B cell (primary cell): ENCODE results near the gene SRBD1. TPM values are rescaled to one million over a fixed set of nuclear protein-coding genes. Genes with fewer than 3 reads are reported as not detected.

Experiments used
- ATAC-seq: fragments of 200-7000 bp; cut with Tn5 transposase; one replicate; pipeline ENCODE4 v1.10.0; 2021; ENCODE audit warnings: low read depth, mild to moderate bottlenecking, moderate number of reproducible peaks, moderate library complexity
- CTCF ChIA-PET: fragments of 350-600 bp; sonication (Branson Sonifier 250); formaldehyde crosslinking; loops from one replicate; lab custom pipeline; 2021; ENCODE audit warnings: antibody characterized with exemption, inconsistent platforms; lab: Charles Lee
- POLR2A ChIA-PET: fragments of 350-600 bp; sonication (Branson Sonifier 250); formaldehyde crosslinking; loops from one replicate; lab custom pipeline; 2021; ENCODE audit warnings: antibody characterized with exemption; lab: Charles Lee
- DNase-seq: peaks from one replicate; pipeline ENCODE4 v3.0.0; 2013
- H2AFZ ChIP-seq: 2 replicates; pipeline ENCODE4 v1.6.1; 2012; ENCODE audit warnings: mild to moderate bottlenecking, low read depth, low read length; ENCODE audit not compliant: insufficient read depth, poor library complexity, severe bottlenecking
- H3K27ac ChIP-seq, 2 donors: 1 replicate in 1 of 2; 2 replicates in 1 of 2; pipeline ENCODE4 v1.5.1; 2012 to 2013; ENCODE audit warnings: low read length in 2 of 2, mild to moderate bottlenecking in 2 of 2, moderate library complexity in 1 of 2
- H3K27me3 ChIP-seq, 4 experiments: fragments of 200-600 bp in 1 of 4; sonication (generic) in 1 of 4; replicated peaks in 1 of 4; 1 replicate in 2 of 4; 2 replicates in 2 of 4; pipeline versions ENCODE4 v1.6.1 to v1.7.0; 2013 to 2016; ENCODE audit warnings: low read length in 3 of 4, mild to moderate bottlenecking in 2 of 4, mixed read lengths in 1 of 4, moderate library complexity in 1 of 4; ENCODE audit not compliant: insufficient read depth in 4 of 4, control insufficient read depth in 3 of 4; ENCODE audit errors: control extremely low read depth in 1 of 4
- H3K36me3 ChIP-seq, 2 experiments: replicated peaks in 1 of 2; 1 replicate in 1 of 2; 2 replicates in 1 of 2; pipeline versions ENCODE4 v1.6.1 to v1.7.1; 2013; ENCODE audit warnings: low read length in 1 of 2; ENCODE audit not compliant: insufficient read depth in 2 of 2, control insufficient read depth in 1 of 2; ENCODE audit errors: control extremely low read depth in 1 of 2, extremely low read depth in 1 of 2
- H3K4me1 ChIP-seq, 2 donors: fragments of 200-600 bp in 1 of 2; sonication (generic) in 1 of 2; 1 replicate in 1 of 2; 2 replicates in 1 of 2; pipeline versions ENCODE4 v1.5.1 to v1.6.1; 2013 to 2017; ENCODE audit warnings: low read length in 2 of 2; ENCODE audit not compliant: control insufficient read depth in 2 of 2, insufficient read depth in 2 of 2
- H3K4me2 ChIP-seq: replicated peaks from 2 replicates; pipeline ENCODE3; 2012; ENCODE audit warnings: mild to moderate bottlenecking, low read depth, low read length; ENCODE audit not compliant: poor library complexity, severe bottlenecking
- H3K4me3 ChIP-seq, 5 experiments: fragments of 200-600 bp in 1 of 5; sonication (generic) in 1 of 5; 1 replicate in 3 of 5; 2 replicates in 2 of 5; pipeline versions ENCODE4 v1.5.1 to v1.7.0; 2011 to 2016; ENCODE audit warnings: low read length in 4 of 5, mild to moderate bottlenecking in 4 of 5, low read depth in 2 of 5, control low read depth in 1 of 5, moderate library complexity in 1 of 5; ENCODE audit not compliant: insufficient read depth in 1 of 5; ENCODE audit errors: control extremely low read depth in 1 of 5, extremely low read depth in 1 of 5
- H3K79me2 ChIP-seq: fragments of 200-600 bp; sonication (generic); one replicate; pipeline ENCODE4 v1.6.0; 2016; ENCODE audit warnings: low read length; ENCODE audit not compliant: control insufficient read depth, insufficient read depth
- H3K9ac ChIP-seq: fragments of 200-600 bp; sonication (generic); 2 replicates; pipeline ENCODE4 v1.6.1; 2017; ENCODE audit warnings: mild to moderate bottlenecking, low read length, moderate library complexity
- H3K9me3 ChIP-seq, 3 donors: one replicate each; pipeline versions ENCODE4 v1.6.1 to v1.7.1; 2013; ENCODE audit warnings: low read length in 2 of 3; ENCODE audit not compliant: control insufficient read depth in 2 of 3, insufficient read depth in 1 of 3; ENCODE audit errors: control extremely low read depth in 1 of 3
- H4K20me1 ChIP-seq: 2 replicates; pipeline ENCODE4 v1.6.0; 2012; ENCODE audit warnings: mild to moderate bottlenecking, low read length; ENCODE audit not compliant: insufficient read depth, control insufficient read depth, poor library complexity, severe bottlenecking
- H3K27ac Mint-ChIP-seq: one replicate; pipeline ENCODE4 v1.8.0; 2021; ENCODE audit warnings: mixed read lengths
- H3K27me3 Mint-ChIP-seq: one replicate; pipeline ENCODE4 v1.8.0; 2021; ENCODE audit warnings: mixed read lengths
- H3K4me1 Mint-ChIP-seq: one replicate; pipeline ENCODE4 v1.8.0; 2021; ENCODE audit warnings: mixed read lengths
- H3K4me3 Mint-ChIP-seq: one replicate; pipeline ENCODE4 v1.8.0; 2021; ENCODE audit warnings: mixed read lengths
- H3K9me3 Mint-ChIP-seq: one replicate; pipeline ENCODE4 v1.8.0; 2022; ENCODE audit warnings: mixed read lengths; ENCODE audit not compliant: insufficient read depth
- EZH2 ChIP-seq: IDR thresholded peaks from 2 replicates; pipeline ENCODE4 v1.6.1; 2012; ENCODE audit warnings: borderline replicate concordance, low read depth, mild to moderate bottlenecking, moderate library complexity, low read length; ENCODE audit not compliant: insufficient read depth, poor library complexity, severe bottlenecking
- WGBS: methylation state at CpG from one replicate; pipeline ENCODE4 v1.1.5; 2013; ENCODE audit warnings: missing lambda C conversion rate; ENCODE audit not compliant: insufficient coverage; 5-methylcytosine and 5-hydroxymethylcytosine counted together
- intact Hi-C: fragments of 100-400 bp; cut with micrococcal nuclease; formaldehyde crosslinking; loops from one replicate; pipeline ENCODE4 v1.10.0; 2022
- polyA plus RNA-seq: library from polyadenylated mRNA; depleted of rRNA; stranded (reverse); fragments of >200 nt; gene quantifications from 2 replicates; pipeline ENCODE4 v1.2.3, GENCODE V29; 2012
- total RNA-seq, 2 donors: library from RNA; stranded (reverse); fragments of 120-200 nt in 1 of 2; gene quantifications; 1 replicate in 1 of 2; 2 replicates in 1 of 2; pipeline versions ENCODE4 v1.2.3 to v1.2.4, GENCODE V29; 2013 to 2022
- TF ChIP-seq, protein P1 (sequence below): fragments of 200-600 bp; IDR thresholded peaks from one replicate; pipeline ENCODE4 v1.8.0; 2022; ENCODE audit warnings: antibody characterized with exemption, mild to moderate bottlenecking

Gene SRBD1
- total and polyA plus RNA-seq, 2 donors (not counting 1 experiment from before 2014, with no cell fraction given), result 6.2 to 27.1 TPM

DNA sequence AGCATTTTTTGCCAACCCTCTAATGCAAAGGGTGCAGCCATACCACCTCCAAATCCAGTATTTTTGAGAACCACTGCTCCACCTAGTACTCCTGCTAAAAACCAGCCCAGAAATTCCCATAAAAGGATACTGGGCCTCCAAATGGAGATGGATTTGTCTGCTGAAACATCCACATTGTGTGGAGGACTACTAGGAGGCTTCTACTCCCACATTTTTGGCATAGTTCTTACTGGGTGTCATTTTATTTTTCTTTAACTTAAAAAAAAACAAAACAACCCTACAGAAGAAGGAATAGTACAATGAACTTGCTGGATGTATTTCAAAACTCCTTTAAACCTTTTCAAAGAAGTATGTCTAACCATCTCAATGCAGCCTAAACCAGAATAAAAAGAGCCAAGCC lies 219.2 kb downstream of the SRBD1 start:
- no peaks in the 10 kb centered on the region for H3K79me2 ChIP-seq
- H3K27ac ChIP-seq, result no peak overlapping the region
- no peaks in the 10 kb centered on the region for H3K4me1 ChIP-seq
- H3K27me3 Mint-ChIP-seq, result no peaks in the 10 kb centered on the region
- ChIA-PET POLR2A (no interaction called here), CTCF (no interaction called here)
- H2AFZ ChIP-seq, result no peak overlapping the region
- no peak overlapping the region for H3K27ac Mint-ChIP-seq
- no peak overlapping the region for H3K4me2 ChIP-seq
- H4K20me1 ChIP-seq, result no peaks in the 10 kb centered on the region
- H3K27me3 ChIP-seq, result no peaks in the 10 kb centered on the region
- no peaks in the 10 kb centered on the region for H3K9me3 ChIP-seq
- H3K36me3 ChIP-seq, result peaks cover 10 to 14% of the 10 kb centered on the region in 2 experiments
- H3K4me3 ChIP-seq, result no peak overlapping the region
- intact Hi-C loops, result loop anchor here (10.0 kb wide), 1 partner anchor 1273 kb away; no protein-coding TSS in a partner anchor
- H3K9me3 Mint-ChIP-seq, result no peaks in the 10 kb centered on the region
- no peak for ATAC-seq
- no peak overlapping the region for H3K9ac ChIP-seq
- TF ChIP-seq, protein P1, sequence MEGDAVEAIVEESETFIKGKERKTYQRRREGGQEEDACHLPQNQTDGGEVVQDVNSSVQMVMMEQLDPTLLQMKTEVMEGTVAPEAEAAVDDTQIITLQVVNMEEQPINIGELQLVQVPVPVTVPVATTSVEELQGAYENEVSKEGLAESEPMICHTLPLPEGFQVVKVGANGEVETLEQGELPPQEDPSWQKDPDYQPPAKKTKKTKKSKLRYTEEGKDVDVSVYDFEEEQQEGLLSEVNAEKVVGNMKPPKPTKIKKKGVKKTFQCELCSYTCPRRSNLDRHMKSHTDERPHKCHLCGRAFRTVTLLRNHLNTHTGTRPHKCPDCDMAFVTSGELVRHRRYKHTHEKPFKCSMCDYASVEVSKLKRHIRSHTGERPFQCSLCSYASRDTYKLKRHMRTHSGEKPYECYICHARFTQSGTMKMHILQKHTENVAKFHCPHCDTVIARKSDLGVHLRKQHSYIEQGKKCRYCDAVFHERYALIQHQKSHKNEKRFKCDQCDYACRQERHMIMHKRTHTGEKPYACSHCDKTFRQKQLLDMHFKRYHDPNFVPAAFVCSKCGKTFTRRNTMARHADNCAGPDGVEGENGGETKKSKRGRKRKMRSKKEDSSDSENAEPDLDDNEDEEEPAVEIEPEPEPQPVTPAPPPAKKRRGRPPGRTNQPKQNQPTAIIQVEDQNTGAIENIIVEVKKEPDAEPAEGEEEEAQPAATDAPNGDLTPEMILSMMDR, result no peak
- no peak for TF ChIP-seq EZH2
- H3K4me3 Mint-ChIP-seq, result no peak overlapping the region
- DNase-seq, result no peak
- H3K4me1 Mint-ChIP-seq, result no peaks in the 10 kb centered on the region

DNA sequence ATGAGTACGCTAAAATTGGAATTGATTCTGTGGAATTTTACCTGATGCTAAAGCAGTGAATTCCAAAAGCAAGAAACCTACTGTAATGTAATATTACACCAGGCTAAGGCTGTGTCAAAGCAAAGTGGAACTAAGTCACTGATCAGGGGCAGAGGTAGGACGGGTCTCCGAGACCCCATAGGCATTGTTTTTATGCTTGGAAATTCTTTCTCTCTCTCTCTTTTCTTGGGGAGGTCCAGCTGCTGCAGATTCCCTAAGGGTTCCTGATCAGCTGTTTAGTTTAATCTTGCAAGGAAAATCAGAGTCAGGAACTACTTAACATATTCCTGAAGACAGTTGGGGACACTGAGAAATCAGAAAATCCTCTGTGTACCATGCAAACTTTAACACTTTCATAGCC lies 220.2 kb downstream of the SRBD1 start:
- DNase-seq (no peak), ATAC-seq (no peak)
- POLR2A ChIA-PET, result no interaction called here
- H3K27me3 Mint-ChIP-seq, result no peaks in the 10 kb centered on the region
- H3K4me3 ChIP-seq, result no peak overlapping the region
- H3K9me3 Mint-ChIP-seq, result no peaks in the 10 kb centered on the region
- H3K4me3 Mint-ChIP-seq, result no peak overlapping the region
- H3K79me2 ChIP-seq, result no peaks in the 10 kb centered on the region
- no peak overlapping the region for H3K4me2 ChIP-seq
- intact Hi-C loops, result loop anchor here (10.0 kb wide), 1 partner anchor 1274 kb away; no protein-coding TSS in a partner anchor
- no peak overlapping the region for H2AFZ ChIP-seq
- 100% methylated on average over 2 of the region's 3 CpGs for WGBS
- H3K36me3 ChIP-seq, result peaks cover 10 to 14% of the 10 kb centered on the region in 2 experiments
- CTCF ChIA-PET, result no interaction called here
- TF ChIP-seq EZH2, result no peak
- TF ChIP-seq, protein P1, result no peak
- H3K4me1 Mint-ChIP-seq, result no peaks in the 10 kb centered on the region
- no peaks in the 10 kb centered on the region for H3K4me1 ChIP-seq
- no peak overlapping the region for H3K27ac Mint-ChIP-seq
- H4K20me1 ChIP-seq, result no peaks in the 10 kb centered on the region
- no peaks in the 10 kb centered on the region for H3K9me3 ChIP-seq
- no peaks in the 10 kb centered on the region for H3K27me3 ChIP-seq
- no peak overlapping the region for H3K27ac ChIP-seq
- no peak overlapping the region for H3K9ac ChIP-seq
